Astrocyte of the spinal cord (primary cell): ENCODE measurements around the gene KSR1.

ENCODE experiments used
- DNase-seq: peaks from one replicate; pipeline ENCODE4 v3.0.0; 2011; ENCODE audit warnings: low read depth, low spot score
- H3K4me3 ChIP-seq: 2 replicates; pipeline ENCODE4 v1.5.1; 2011; ENCODE audit warnings: low read depth, mild to moderate bottlenecking, low read length, moderate library complexity
- CTCF ChIP-seq: IDR thresholded peaks from 2 replicates; pipeline ENCODE4 v1.5.1; 2012; ENCODE audit warnings: low read depth, mild to moderate bottlenecking, low read length, inconsistent platforms
- in situ Hi-C: cut with HindIII; loops from 2 replicates; pipeline ENCODE4 v1.10.0; 2017; ENCODE audit warnings: low sequenced_read_pairs

Gene KSR1

GRCh38 chr17:27595208-27595607 lies 139.0 kb downstream of the KSR1 start:
- in situ Hi-C loops: no loop called here
- TF ChIP-seq CTCF: no peak
- no peak for DNase-seq
- H3K4me3 ChIP-seq: no peak overlapping the region

GRCh38 chr17:27596096-27596495 lies 139.8 kb downstream of the KSR1 start:
- no peak overlapping the region for H3K4me3 ChIP-seq
- in situ Hi-C loops: no loop called here
- DNase-seq: no peak
- TF ChIP-seq CTCF: no peak

- H3K4me3 ChIP-seq: no peak overlapping the region
- no peak for TF ChIP-seq CTCF
- in situ Hi-C loops: no loop called here
- no peak for DNase-seq
Measured at GRCh38 chr17:27596566-27597187, 140.4 kb downstream of the KSR1 start.

GRCh38 chr17:27597188-27597580 lies 140.9 kb downstream of the KSR1 start:
- in situ Hi-C loops: no loop called here
- H3K4me3 ChIP-seq: no peak overlapping the region
- no peak for TF ChIP-seq CTCF
- no peak for DNase-seq

- in situ Hi-C loops: no loop called here
- no peak for DNase-seq
- no peak for TF ChIP-seq CTCF
- H3K4me3 ChIP-seq: no peak overlapping the region
Measured at GRCh38 chr17:27597783-27598320, 141.6 kb downstream of the KSR1 start.

- no peak for TF ChIP-seq CTCF
- in situ Hi-C loops: no loop called here
- no peak for DNase-seq
- no peak overlapping the region for H3K4me3 ChIP-seq
Measured at GRCh38 chr17:27598337-27599050, 142.2 kb downstream of the KSR1 start.
